ENCODE data around the gene DHCR24. TPM values are rescaled to one million over a fixed set of nuclear protein-coding genes. Genes with fewer than 3 reads are reported as not detected.

Gene DHCR24
- total RNA-seq, 2 donors from 2014 or later = 243 to 340 TPM

GRCh38 chr1:54846716-54847284 lies 40.2 kb downstream of the DHCR24 start:
- Mint-ChIP-seq H3K36me3 (ENCODE audit: low read depth) (peaks cover 48% of the 10 kb centered on the region), H3K27me3 (ENCODE audit: insufficient read depth) (no peaks in the 10 kb centered on the region), H3K9me3 (no peaks in the 10 kb centered on the region), H3K4me3 (no peak overlapping the region), H3K27ac (no peak overlapping the region), H3K4me1 (no peaks in the 10 kb centered on the region)
- no peak overlapping the region for H3K27ac ChIP-seq (ENCODE audit: low read depth, low read length)
- peak; percentile 64 for DNase-seq
- no peaks in the 10 kb centered on the region for H3K4me1 ChIP-seq (ENCODE audit: control insufficient read depth, insufficient read depth, low read length)
- no peak for TF ChIP-seq CTCF (conservative IDR thresholded peaks at IDR 0.05)
- WGBS, 2 experiments (ENCODE audit: insufficient coverage in 1 of 2, insufficient read length in 1 of 2) = 94 to 98% methylated on average over 6 to 9 of the region's 9 CpGs
- H3K9ac ChIP-seq (ENCODE audit: extremely low read depth, low read length, poor library complexity, severe bottlenecking) = no peak overlapping the region
- H3K36me3 ChIP-seq (ENCODE audit: control insufficient read depth, insufficient read depth, low read length) = peaks cover 49% of the 10 kb centered on the region
- H3K27me3 ChIP-seq (ENCODE audit: control insufficient read depth, insufficient read depth, low read length, poor library complexity, severe bottlenecking) = no peaks in the 10 kb centered on the region
- no peaks in the 10 kb centered on the region for H3K9me3 ChIP-seq (ENCODE audit: control insufficient read depth, low read length)
- no peak overlapping the region for H3K4me3 ChIP-seq (ENCODE audit: low read length)

- peaks cover 43% of the 10 kb centered on the region for H3K36me3 Mint-ChIP-seq (ENCODE audit: low read depth)
- Histone ChIP-seq H3K4me1 (ENCODE audit: control insufficient read depth, insufficient read depth, low read length) (no peaks in the 10 kb centered on the region), H3K9me3 (ENCODE audit: control insufficient read depth, low read length) (no peaks in the 10 kb centered on the region), H3K27me3 (ENCODE audit: control insufficient read depth, insufficient read depth, low read length, poor library complexity, severe bottlenecking) (no peaks in the 10 kb centered on the region), H3K9ac (ENCODE audit: extremely low read depth, low read length, poor library complexity, severe bottlenecking) (no peak overlapping the region), H3K27ac (ENCODE audit: low read depth, low read length) (no peak overlapping the region), H3K36me3 (ENCODE audit: control insufficient read depth, insufficient read depth, low read length) (peaks cover 44% of the 10 kb centered on the region), H3K4me3 (ENCODE audit: low read length) (no peak overlapping the region)
- no peaks in the 10 kb centered on the region for H3K4me1 Mint-ChIP-seq
- whole genome bisulfite sequencing, 2 experiments (ENCODE audit: insufficient coverage in 1 of 2, insufficient read length in 1 of 2) = 96% methylated on average over 3 of the region's 3 CpGs
- no peaks in the 10 kb centered on the region for H3K9me3 Mint-ChIP-seq
- DNase-seq = peak; percentile 47
- no peak overlapping the region for H3K4me3 Mint-ChIP-seq
- no peak overlapping the region for H3K27ac Mint-ChIP-seq
- H3K27me3 Mint-ChIP-seq (ENCODE audit: insufficient read depth) = no peaks in the 10 kb centered on the region
- TF ChIP-seq CTCF (conservative IDR thresholded peaks at IDR 0.05) = no peak
These were observed 40.7 kb downstream of the DHCR24 start for GRCh38 chr1:54846301-54846700.

- Mint-ChIP-seq H3K9me3 (no peaks in the 10 kb centered on the region), H3K27ac (no peak overlapping the region), H3K27me3 (ENCODE audit: insufficient read depth) (no peaks in the 10 kb centered on the region), H3K4me3 (no peak overlapping the region), H3K4me1 (no peaks in the 10 kb centered on the region), H3K36me3 (ENCODE audit: low read depth) (peaks cover 37% of the 10 kb centered on the region)
- no peaks in the 10 kb centered on the region for H3K27me3 ChIP-seq (ENCODE audit: control insufficient read depth, insufficient read depth, low read length, poor library complexity, severe bottlenecking)
- no peak for TF ChIP-seq CTCF (conservative IDR thresholded peaks at IDR 0.05)
- H3K27ac ChIP-seq (ENCODE audit: low read depth, low read length) = no peak overlapping the region
- no peak overlapping the region for H3K9ac ChIP-seq (ENCODE audit: extremely low read depth, low read length, poor library complexity, severe bottlenecking)
- DNase-seq = no peak
- peaks cover 39% of the 10 kb centered on the region for H3K36me3 ChIP-seq (ENCODE audit: control insufficient read depth, insufficient read depth, low read length)
- 92% methylated on average over 4 to 5 of the region's 5 CpGs for WGBS, 2 experiments (ENCODE audit: insufficient coverage in 1 of 2, insufficient read length in 1 of 2)
- no peak overlapping the region for H3K4me3 ChIP-seq (ENCODE audit: low read length)
- H3K4me1 ChIP-seq (ENCODE audit: control insufficient read depth, insufficient read depth, low read length) = no peaks in the 10 kb centered on the region
- no peaks in the 10 kb centered on the region for H3K9me3 ChIP-seq (ENCODE audit: control insufficient read depth, low read length)
These were observed 41.2 kb downstream of the DHCR24 start for GRCh38 chr1:54845772-54846171.

Measured in endodermal cell (in vitro differentiated cells).